IPS-15b (cell line): Measurements from ENCODE around the gene CHD5.
"Not testable (repeated sequence)": the region's sequence is repeated elsewhere in the genome, so short reads cannot be mapped to it uniquely, and the experiment has no call there.

Experiments used
- H3K27me3 ChIP-seq: one replicate; pipeline ENCODE4 v1.6.1; 2013; ENCODE audit warnings: low read length; ENCODE audit not compliant: control insufficient read depth, insufficient read depth
- H3K36me3 ChIP-seq: one replicate; pipeline ENCODE4 v1.6.1; 2013; ENCODE audit warnings: low read length; ENCODE audit not compliant: control insufficient read depth, insufficient read depth
- H3K4me1 ChIP-seq: one replicate; pipeline ENCODE4 v1.6.1; 2013; ENCODE audit warnings: mild to moderate bottlenecking, low read length; ENCODE audit not compliant: control insufficient read depth, insufficient read depth
- H3K4me3 ChIP-seq: one replicate; pipeline ENCODE4 v1.5.1; 2013; ENCODE audit warnings: low read depth, low read length
- H3K9ac ChIP-seq: one replicate; pipeline ENCODE4 v1.6.1; 2013; ENCODE audit warnings: low read depth, mild to moderate bottlenecking, low read length
- H3K9me3 ChIP-seq: one replicate; pipeline ENCODE4 v1.6.1; 2013; ENCODE audit warnings: mild to moderate bottlenecking, low read length; ENCODE audit not compliant: control insufficient read depth, insufficient read depth

The CHD5 gene

GRCh38 chr1:6080469-6080868 lies 99.7 kb downstream of the CHD5 start:
- Histone ChIP-seq H3K9me3 (no peaks in the 10 kb centered on the region), H3K4me3 (no peak overlapping the region), H3K9ac (no peak overlapping the region), H3K27me3 (no peaks in the 10 kb centered on the region), H3K36me3 (no peaks in the 10 kb centered on the region), H3K4me1 (no peaks in the 10 kb centered on the region)

DNA sequence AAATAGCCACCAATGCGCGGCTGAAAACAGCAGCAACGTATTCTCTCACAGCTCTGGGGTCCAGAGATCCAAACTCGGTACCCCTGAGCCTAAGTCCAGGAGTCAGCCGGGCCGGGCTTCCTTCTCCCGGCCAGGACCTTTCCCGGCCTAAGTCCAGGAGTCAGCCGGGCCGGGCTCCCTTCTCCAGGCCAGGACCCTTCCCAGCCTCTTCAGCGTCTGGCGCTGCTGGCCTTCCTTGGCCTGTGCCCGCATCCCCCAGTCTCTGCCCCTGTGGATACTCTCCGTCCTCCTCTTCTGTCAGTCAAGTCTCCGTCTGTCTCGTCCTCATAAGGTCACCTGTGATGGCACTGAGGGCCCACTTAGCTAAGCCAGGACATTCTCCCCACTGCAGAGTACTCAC lies 102.2 kb downstream of the CHD5 start:
- Histone ChIP-seq H3K27me3 (no peaks in the 10 kb centered on the region), H3K4me3 (no peak overlapping the region), H3K4me1 (no peaks in the 10 kb centered on the region), H3K36me3 (no peaks in the 10 kb centered on the region), H3K9me3 (no peaks in the 10 kb centered on the region), H3K9ac (no peak overlapping the region)

- peak overlapping the region; percentile 24 for H3K9ac ChIP-seq
- no peaks in the 10 kb centered on the region for H3K27me3 ChIP-seq
- H3K9me3 ChIP-seq: no peaks in the 10 kb centered on the region
- no peak overlapping the region for H3K4me3 ChIP-seq
- no peaks in the 10 kb centered on the region for H3K4me1 ChIP-seq
- no peaks in the 10 kb centered on the region for H3K36me3 ChIP-seq
Measured at GRCh38 chr1:6077506-6077905, 102.6 kb downstream of the CHD5 start.

GRCh38 chr1:6077061-6077460 lies 103.1 kb downstream of the CHD5 start:
- not testable (repeated sequence) for H3K36me3 ChIP-seq, H3K4me3 ChIP-seq, H3K27me3 ChIP-seq, H3K9me3 ChIP-seq, H3K4me1 ChIP-seq
- peak overlapping the region; percentile 24 for H3K9ac ChIP-seq

DNA sequence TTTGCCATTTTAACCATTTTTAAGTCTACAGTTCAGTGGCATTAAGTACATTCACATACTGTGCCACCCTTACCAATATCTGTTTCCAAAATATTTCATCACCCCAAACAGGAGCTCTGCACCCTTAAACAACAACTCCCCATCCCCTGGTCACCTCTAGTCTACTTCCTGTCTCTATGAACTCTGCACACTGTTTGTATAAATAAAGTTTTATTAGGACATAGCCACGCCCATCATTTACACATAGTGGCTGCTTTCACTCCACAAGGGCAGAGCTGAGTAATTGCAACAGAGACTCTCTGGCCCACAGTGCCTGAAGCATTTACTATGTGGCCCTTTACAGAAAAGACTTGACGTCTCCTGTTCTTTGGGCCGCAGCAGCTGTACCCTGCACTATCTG lies 104.4 kb downstream of the CHD5 start:
- H3K4me3 ChIP-seq: no peak overlapping the region
- H3K9me3 ChIP-seq: no peaks in the 10 kb centered on the region
- no peaks in the 10 kb centered on the region for H3K36me3 ChIP-seq
- no peaks in the 10 kb centered on the region for H3K4me1 ChIP-seq
- H3K9ac ChIP-seq: no peak overlapping the region
- H3K27me3 ChIP-seq: no peaks in the 10 kb centered on the region

GRCh38 chr1:6074192-6074901 lies 105.8 kb downstream of the CHD5 start:
- Histone ChIP-seq H3K27me3 (no peaks in the 10 kb centered on the region), H3K4me1 (no peaks in the 10 kb centered on the region), H3K9ac (no peak overlapping the region), H3K9me3 (no peaks in the 10 kb centered on the region), H3K36me3 (no peaks in the 10 kb centered on the region), H3K4me3 (no peak overlapping the region)

- Histone ChIP-seq H3K36me3 (no peaks in the 10 kb centered on the region), H3K9me3 (no peaks in the 10 kb centered on the region), H3K4me3 (no peak overlapping the region), H3K9ac (no peak overlapping the region), H3K4me1 (no peaks in the 10 kb centered on the region), H3K27me3 (no peaks in the 10 kb centered on the region)
Measured at GRCh38 chr1:6073480-6074053, 106.6 kb downstream of the CHD5 start.

GRCh38 chr1:6072774-6073479 lies 107.2 kb downstream of the CHD5 start:
- no peaks in the 10 kb centered on the region for H3K4me1 ChIP-seq
- no peak overlapping the region for H3K4me3 ChIP-seq
- no peak overlapping the region for H3K9ac ChIP-seq
- H3K36me3 ChIP-seq: no peaks in the 10 kb centered on the region
- H3K27me3 ChIP-seq: no peaks in the 10 kb centered on the region
- H3K9me3 ChIP-seq: no peaks in the 10 kb centered on the region

DNA sequence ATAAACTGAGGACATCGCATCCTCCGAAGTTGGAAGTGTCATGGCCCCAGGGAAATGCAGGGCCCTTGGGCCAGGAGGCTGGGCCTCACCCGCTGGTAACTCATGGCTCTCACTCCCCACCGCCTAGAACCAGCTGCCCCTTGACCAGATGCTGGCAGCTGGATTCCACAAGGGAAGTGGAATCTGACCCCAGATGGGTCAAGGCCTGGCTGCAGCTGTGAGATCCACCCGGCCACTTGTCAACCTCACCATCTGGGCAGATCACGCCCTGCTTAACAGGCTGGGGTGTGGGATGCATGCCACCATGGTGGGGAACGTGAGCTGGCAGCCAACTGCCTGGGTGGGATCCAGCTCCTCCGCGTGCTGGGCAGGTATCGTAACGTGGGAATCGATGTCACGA lies 108.9 kb downstream of the CHD5 start:
- Histone ChIP-seq H3K4me3 (no peak overlapping the region), H3K27me3 (no peaks in the 10 kb centered on the region), H3K36me3 (no peaks in the 10 kb centered on the region), H3K9me3 (no peaks in the 10 kb centered on the region), H3K9ac (no peak overlapping the region), H3K4me1 (no peaks in the 10 kb centered on the region)

- H3K4me1 ChIP-seq: no peaks in the 10 kb centered on the region
- H3K9me3 ChIP-seq: no peaks in the 10 kb centered on the region
- H3K27me3 ChIP-seq: no peaks in the 10 kb centered on the region
- H3K9ac ChIP-seq: no peak overlapping the region
- H3K4me3 ChIP-seq: no peak overlapping the region
- no peaks in the 10 kb centered on the region for H3K36me3 ChIP-seq
Measured at GRCh38 chr1:6070450-6070974, 109.6 kb downstream of the CHD5 start.

DNA sequence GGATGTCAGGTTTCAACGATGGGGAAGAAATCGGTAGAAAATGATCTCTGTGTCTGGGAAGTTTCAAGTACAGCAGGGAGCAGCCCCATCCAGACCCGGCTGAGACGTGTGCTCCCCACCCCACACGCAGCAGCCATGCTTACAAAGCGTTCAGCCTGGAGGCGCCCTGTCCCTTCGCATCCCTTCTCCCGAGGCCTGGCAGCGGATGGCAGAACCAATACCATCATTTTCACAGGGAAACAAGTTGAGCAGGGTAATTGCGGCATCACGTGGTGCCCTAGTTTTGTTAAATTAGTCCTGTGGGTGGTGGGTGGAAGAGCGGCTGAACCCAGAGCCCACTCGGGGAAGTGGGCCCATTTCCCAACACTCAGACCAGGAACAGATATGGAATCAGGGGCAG lies 110.5 kb downstream of the CHD5 start:
- H3K9me3 ChIP-seq: no peaks in the 10 kb centered on the region
- H3K4me3 ChIP-seq: no peak overlapping the region
- no peaks in the 10 kb centered on the region for H3K36me3 ChIP-seq
- no peaks in the 10 kb centered on the region for H3K4me1 ChIP-seq
- no peaks in the 10 kb centered on the region for H3K27me3 ChIP-seq
- no peak overlapping the region for H3K9ac ChIP-seq

DNA sequence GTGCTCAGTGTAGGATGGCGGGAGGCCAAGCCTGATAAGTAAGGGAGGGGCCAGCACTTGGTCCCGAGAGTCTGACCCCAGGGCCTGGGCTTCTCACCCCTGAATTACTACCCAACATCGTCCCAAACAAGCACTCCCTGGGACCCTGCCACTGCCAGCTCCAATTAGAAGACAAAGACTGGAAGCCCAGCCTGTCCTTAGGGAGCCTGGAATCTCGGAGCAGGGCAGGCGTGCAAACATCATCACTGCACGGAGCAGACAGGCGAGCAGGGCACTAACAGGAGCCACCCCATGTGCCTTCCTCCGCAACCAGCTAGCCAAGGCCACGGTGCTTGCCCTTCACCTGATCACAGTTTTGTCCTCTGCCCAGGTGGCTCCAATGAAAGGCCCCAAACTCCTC lies 111.2 kb downstream of the CHD5 start:
- H3K9me3 ChIP-seq: no peaks in the 10 kb centered on the region
- no peaks in the 10 kb centered on the region for H3K27me3 ChIP-seq
- H3K36me3 ChIP-seq: no peaks in the 10 kb centered on the region
- H3K9ac ChIP-seq: no peak overlapping the region
- no peak overlapping the region for H3K4me3 ChIP-seq
- no peaks in the 10 kb centered on the region for H3K4me1 ChIP-seq
